HEK293 (cell line): ENCODE data around the gene LRRC8D.

Experiments used
- CTCF ChIA-PET: fragments of 350-600 bp; formaldehyde crosslinking; extraction: SDS; loops from one replicate; lab custom pipeline; 2021; ENCODE audit warnings: antibody characterized with exemption; lab: Yijun Ruan, JAX
- POLR2A ChIA-PET: fragments of 300-600 bp; formaldehyde crosslinking; extraction: SDS; loops from one replicate; lab custom pipeline; 2020; ENCODE audit warnings: antibody characterized with exemption, inconsistent platforms; lab: Yijun Ruan, JAX
- H3K27ac ChIP-seq: fragments of 200-500 bp; sonication (Bioruptor generic); 2 replicates; pipeline ENCODE4 v1.5.1; 2014; ENCODE audit warnings: low read depth, low read length, control low read depth, inconsistent platforms; ENCODE audit errors: extremely low read depth
- H3K36me3 ChIP-seq, 2 experiments: fragments of 200-500 bp in 1 of 2; sonication (Bioruptor generic) in 1 of 2; 1 replicate in 1 of 2; 2 replicates in 1 of 2; pipeline ENCODE4 v1.5.1; 2014 to 2017; ENCODE audit warnings: inconsistent platforms in 2 of 2, low read length in 2 of 2; ENCODE audit not compliant: control insufficient read depth in 2 of 2, insufficient read depth in 1 of 2
- H3K4me1 ChIP-seq: fragments of 200-500 bp; sonication (Bioruptor generic); 2 replicates; pipeline ENCODE4 v1.5.1; 2014; ENCODE audit warnings: mild to moderate bottlenecking, low read length, inconsistent platforms; ENCODE audit not compliant: control insufficient read depth, insufficient read depth
- H3K4me3 ChIP-seq: 2 replicates; pipeline ENCODE4 v1.5.1; 2011; ENCODE audit warnings: low read depth, mild to moderate bottlenecking, control low read depth, low read length, moderate library complexity
- H3K9me3 ChIP-seq: fragments of 200-500 bp; sonication (Bioruptor generic); 2 replicates; pipeline ENCODE4 v1.5.1; 2014; ENCODE audit warnings: low read depth, low read length, inconsistent platforms; ENCODE audit not compliant: control insufficient read depth, insufficient read depth
- FEZF1 ChIP-seq: fragments of 450-650 bp; formaldehyde crosslinking; IDR thresholded peaks from 2 replicates; pipeline ENCODE4 v1.5.1; 2016; ENCODE audit warnings: missing biosample characterization, missing genetic modification characterization
- IKZF3 ChIP-seq: fragments of 450-650 bp; IDR thresholded peaks from 2 replicates; pipeline ENCODE4 v1.5.0; 2018; ENCODE audit warnings: missing biosample characterization, mild to moderate bottlenecking, missing genetic modification characterization, moderate library complexity
- SCRT1 ChIP-seq: fragments of 450-650 bp; formaldehyde crosslinking; IDR thresholded peaks from 2 replicates; pipeline ENCODE4 v1.5.1; 2016; ENCODE audit warnings: missing biosample characterization, missing genetic modification characterization, borderline replicate concordance
- SCRT2 ChIP-seq: fragments of 450-650 bp; formaldehyde crosslinking; IDR thresholded peaks from 2 replicates; pipeline ENCODE4 v1.5.1; 2016; ENCODE audit warnings: missing biosample characterization, missing genetic modification characterization
- SP7 ChIP-seq: fragments of 450-650 bp; formaldehyde crosslinking; IDR thresholded peaks from 2 replicates; pipeline ENCODE4 v1.5.1; 2016; ENCODE audit warnings: missing biosample characterization, missing genetic modification characterization
- YY2 ChIP-seq: fragments of 450-650 bp; formaldehyde crosslinking; IDR thresholded peaks from 2 replicates; pipeline ENCODE4 v1.5.1; 2016; ENCODE audit warnings: missing biosample characterization, missing genetic modification characterization
- ZBTB17 ChIP-seq: fragments of 450-650 bp; formaldehyde crosslinking; IDR thresholded peaks from 2 replicates; pipeline ENCODE4 v1.5.1; 2016; ENCODE audit warnings: missing biosample characterization, missing genetic modification characterization
- ZBTB48 ChIP-seq: fragments of 450-650 bp; formaldehyde crosslinking; IDR thresholded peaks from 2 replicates; pipeline ENCODE4 v1.5.1; 2016; ENCODE audit warnings: missing biosample characterization, missing genetic modification characterization
- ZEB2 ChIP-seq: fragments of 450-650 bp; formaldehyde crosslinking; IDR thresholded peaks from 2 replicates; pipeline ENCODE4 v1.5.1; 2016; ENCODE audit warnings: missing biosample characterization, missing genetic modification characterization
- ZNF112 ChIP-seq: fragments of 450-650 bp; formaldehyde crosslinking; IDR thresholded peaks from 2 replicates; pipeline ENCODE4 v1.5.0; 2017; ENCODE audit warnings: missing biosample characterization, missing genetic modification characterization
- ZNF114 ChIP-seq: fragments of 450-650 bp; formaldehyde crosslinking; IDR thresholded peaks from 2 replicates; pipeline ENCODE4 v1.5.0; 2017; ENCODE audit warnings: missing biosample characterization, missing genetic modification characterization
- ZNF2 ChIP-seq: fragments of 450-650 bp; formaldehyde crosslinking; IDR thresholded peaks from 2 replicates; pipeline ENCODE4 v1.5.1; 2016; ENCODE audit warnings: missing biosample characterization, missing genetic modification characterization
- ZNF48 ChIP-seq: fragments of 450-650 bp; formaldehyde crosslinking; IDR thresholded peaks from 2 replicates; pipeline ENCODE4 v1.5.1; 2016; ENCODE audit warnings: missing biosample characterization, missing genetic modification characterization
- TF ChIP-seq, protein P1 (sequence below): fragments of 450-650 bp; formaldehyde crosslinking; IDR thresholded peaks from 2 replicates; pipeline ENCODE4 v1.5.1; 2016; ENCODE audit warnings: missing biosample characterization, missing genetic modification characterization, borderline replicate concordance
- TF ChIP-seq, protein P2 (sequence below): fragments of 450-650 bp; formaldehyde crosslinking; IDR thresholded peaks from 2 replicates; pipeline ENCODE4 v1.5.1; 2017; ENCODE audit warnings: missing biosample characterization, missing genetic modification characterization
- TF ChIP-seq, protein P3 (sequence below): fragments of 450-650 bp; formaldehyde crosslinking; IDR thresholded peaks from 2 replicates; pipeline ENCODE4 v1.5.1; 2016; ENCODE audit warnings: missing biosample characterization, missing genetic modification characterization

Gene LRRC8D

DNA sequence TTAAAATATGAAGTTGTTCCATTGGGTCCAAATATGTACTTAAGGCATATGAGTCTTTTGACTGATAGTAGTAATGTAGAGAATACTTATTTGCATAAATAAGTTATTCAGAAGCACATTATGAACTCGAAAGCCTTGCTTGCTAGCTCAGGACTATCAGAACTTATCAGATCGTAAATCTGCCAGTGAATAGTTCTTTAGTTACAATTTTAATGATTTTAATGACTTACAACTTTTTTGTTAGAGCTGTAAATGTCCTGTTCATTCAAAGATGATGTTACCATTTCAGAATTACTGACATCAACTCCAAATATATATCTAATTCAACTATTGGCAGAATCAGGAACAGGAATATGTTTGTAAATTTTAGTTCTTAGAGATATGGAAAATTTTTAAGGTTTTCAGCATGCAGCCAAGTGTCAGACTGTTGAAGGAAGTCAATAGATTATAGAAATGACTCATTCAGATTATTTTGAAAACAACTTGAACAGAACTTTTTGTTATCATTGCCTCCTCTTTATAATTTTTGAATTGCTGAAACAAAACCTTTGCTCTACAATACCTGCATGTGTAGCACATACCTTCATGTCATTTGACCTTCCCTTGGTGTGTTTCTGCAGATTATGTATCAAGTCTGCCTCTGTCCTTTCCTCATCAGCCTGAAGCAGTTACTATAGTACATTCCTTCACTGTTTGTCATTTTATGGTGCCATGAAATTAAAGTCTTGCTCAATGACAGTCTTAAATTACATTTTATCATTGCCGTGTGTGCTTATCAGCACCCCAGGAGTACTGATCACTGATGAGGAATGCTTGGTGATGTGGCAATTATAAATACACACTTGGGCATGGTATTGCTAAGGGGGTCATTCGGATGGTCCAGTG lies 44.9 kb downstream of the LRRC8D start (continued):
- TF ChIP-seq, protein P1, sequence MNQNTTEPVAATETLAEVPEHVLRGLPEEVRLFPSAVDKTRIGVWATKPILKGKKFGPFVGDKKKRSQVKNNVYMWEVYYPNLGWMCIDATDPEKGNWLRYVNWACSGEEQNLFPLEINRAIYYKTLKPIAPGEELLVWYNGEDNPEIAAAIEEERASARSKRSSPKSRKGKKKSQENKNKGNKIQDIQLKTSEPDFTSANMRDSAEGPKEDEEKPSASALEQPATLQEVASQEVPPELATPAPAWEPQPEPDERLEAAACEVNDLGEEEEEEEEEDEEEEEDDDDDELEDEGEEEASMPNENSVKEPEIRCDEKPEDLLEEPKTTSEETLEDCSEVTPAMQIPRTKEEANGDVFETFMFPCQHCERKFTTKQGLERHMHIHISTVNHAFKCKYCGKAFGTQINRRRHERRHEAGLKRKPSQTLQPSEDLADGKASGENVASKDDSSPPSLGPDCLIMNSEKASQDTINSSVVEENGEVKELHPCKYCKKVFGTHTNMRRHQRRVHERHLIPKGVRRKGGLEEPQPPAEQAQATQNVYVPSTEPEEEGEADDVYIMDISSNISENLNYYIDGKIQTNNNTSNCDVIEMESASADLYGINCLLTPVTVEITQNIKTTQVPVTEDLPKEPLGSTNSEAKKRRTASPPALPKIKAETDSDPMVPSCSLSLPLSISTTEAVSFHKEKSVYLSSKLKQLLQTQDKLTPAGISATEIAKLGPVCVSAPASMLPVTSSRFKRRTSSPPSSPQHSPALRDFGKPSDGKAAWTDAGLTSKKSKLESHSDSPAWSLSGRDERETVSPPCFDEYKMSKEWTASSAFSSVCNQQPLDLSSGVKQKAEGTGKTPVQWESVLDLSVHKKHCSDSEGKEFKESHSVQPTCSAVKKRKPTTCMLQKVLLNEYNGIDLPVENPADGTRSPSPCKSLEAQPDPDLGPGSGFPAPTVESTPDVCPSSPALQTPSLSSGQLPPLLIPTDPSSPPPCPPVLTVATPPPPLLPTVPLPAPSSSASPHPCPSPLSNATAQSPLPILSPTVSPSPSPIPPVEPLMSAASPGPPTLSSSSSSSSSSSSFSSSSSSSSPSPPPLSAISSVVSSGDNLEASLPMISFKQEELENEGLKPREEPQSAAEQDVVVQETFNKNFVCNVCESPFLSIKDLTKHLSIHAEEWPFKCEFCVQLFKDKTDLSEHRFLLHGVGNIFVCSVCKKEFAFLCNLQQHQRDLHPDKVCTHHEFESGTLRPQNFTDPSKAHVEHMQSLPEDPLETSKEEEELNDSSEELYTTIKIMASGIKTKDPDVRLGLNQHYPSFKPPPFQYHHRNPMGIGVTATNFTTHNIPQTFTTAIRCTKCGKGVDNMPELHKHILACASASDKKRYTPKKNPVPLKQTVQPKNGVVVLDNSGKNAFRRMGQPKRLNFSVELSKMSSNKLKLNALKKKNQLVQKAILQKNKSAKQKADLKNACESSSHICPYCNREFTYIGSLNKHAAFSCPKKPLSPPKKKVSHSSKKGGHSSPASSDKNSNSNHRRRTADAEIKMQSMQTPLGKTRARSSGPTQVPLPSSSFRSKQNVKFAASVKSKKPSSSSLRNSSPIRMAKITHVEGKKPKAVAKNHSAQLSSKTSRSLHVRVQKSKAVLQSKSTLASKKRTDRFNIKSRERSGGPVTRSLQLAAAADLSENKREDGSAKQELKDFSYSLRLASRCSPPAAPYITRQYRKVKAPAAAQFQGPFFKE (tag by site-specific recombination), result no peak
- TF ChIP-seq FEZF1 (tag by site-specific recombination) (peak; percentile 28; the same call in 1 of the 2 replicates), ZNF2 (tag by site-specific recombination) (no peak), SP7 (tag by site-specific recombination) (peak; percentile 75)
- TF ChIP-seq, protein P2, sequence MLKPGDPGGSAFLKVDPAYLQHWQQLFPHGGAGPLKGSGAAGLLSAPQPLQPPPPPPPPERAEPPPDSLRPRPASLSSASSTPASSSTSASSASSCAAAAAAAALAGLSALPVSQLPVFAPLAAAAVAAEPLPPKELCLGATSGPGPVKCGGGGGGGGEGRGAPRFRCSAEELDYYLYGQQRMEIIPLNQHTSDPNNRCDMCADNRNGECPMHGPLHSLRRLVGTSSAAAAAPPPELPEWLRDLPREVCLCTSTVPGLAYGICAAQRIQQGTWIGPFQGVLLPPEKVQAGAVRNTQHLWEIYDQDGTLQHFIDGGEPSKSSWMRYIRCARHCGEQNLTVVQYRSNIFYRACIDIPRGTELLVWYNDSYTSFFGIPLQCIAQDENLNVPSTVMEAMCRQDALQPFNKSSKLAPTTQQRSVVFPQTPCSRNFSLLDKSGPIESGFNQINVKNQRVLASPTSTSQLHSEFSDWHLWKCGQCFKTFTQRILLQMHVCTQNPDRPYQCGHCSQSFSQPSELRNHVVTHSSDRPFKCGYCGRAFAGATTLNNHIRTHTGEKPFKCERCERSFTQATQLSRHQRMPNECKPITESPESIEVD, result peak; percentile 66; the same call in 1 of the 2 replicates

DNA sequence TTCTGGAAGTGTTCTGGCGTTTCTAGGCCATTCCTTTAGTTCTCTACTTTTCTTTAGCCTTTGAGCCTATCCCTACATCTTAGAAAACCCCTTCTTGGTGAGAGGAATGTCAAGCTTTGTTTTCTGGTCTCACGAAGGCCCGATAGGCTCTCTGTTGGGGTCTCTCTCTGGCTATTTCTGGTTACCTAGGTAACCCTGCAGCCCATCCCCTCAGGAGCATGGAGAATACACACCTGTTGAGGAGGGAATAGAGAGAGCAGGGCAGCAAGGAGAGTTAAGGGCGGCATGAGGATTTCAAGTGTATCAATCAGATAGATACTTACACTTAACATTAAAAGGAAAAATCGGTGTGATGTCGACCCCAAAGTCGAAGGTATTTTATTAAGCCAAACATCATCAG lies 45.7 kb downstream of the LRRC8D start:
- ChIA-PET CTCF (no interaction called here), POLR2A (no interaction called here)
- Histone ChIP-seq H3K27ac (no peak overlapping the region), H3K36me3 (peaks cover 0 to 10% of the 10 kb centered on the region in 2 experiments; a peak in 2 of 3 replicates), H3K4me3 (no peak overlapping the region), H3K9me3 (no peaks in the 10 kb centered on the region), H3K4me1 (peaks cover 7% of the 10 kb centered on the region)
- TF ChIP-seq ZNF112 (tag by site-specific recombination) (no peak), ZBTB48 (no peak), YY2 (no peak), SCRT2 (tag by site-specific recombination) (peak; percentile 70; the same call in 1 of the 2 replicates), ZEB2 (no peak), ZNF114 (tag by site-specific recombination) (no peak), IKZF3 (no peak), SCRT1 (tag by site-specific recombination) (0 out of 2 replicates have a peak, but pooled peaks have one; percentile 27), ZNF48 (no peak)

DNA sequence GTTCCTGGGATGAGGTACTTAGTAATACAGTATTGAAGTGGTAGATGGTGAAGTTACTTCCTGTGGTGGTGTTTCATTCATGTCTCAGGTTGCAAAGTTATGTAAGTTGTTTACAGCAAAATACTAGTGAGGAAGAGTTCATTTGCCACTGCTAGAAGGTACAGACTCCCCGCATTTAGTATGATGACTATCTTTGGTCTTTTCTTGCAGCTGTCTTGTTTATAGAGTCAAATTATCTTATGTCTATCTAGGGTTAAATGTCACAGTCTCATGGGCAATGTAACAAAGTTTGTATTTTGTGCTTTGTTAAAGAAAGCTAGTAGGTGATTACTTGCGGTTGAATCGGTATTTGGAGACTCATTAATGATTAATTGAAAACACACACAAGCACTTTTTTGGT lies 50.2 kb downstream of the LRRC8D start:
- no peaks in the 10 kb centered on the region for H3K9me3 ChIP-seq
- H3K27ac ChIP-seq, result no peak overlapping the region
- H3K4me3 ChIP-seq, result no peak overlapping the region
- H3K4me1 ChIP-seq, result peaks cover under 1% of the 10 kb centered on the region
- ChIA-PET CTCF (no interaction called here), POLR2A (no interaction called here)
- no peak for TF ChIP-seq ZBTB17 (tag by site-specific recombination)
- TF ChIP-seq, protein P3, sequence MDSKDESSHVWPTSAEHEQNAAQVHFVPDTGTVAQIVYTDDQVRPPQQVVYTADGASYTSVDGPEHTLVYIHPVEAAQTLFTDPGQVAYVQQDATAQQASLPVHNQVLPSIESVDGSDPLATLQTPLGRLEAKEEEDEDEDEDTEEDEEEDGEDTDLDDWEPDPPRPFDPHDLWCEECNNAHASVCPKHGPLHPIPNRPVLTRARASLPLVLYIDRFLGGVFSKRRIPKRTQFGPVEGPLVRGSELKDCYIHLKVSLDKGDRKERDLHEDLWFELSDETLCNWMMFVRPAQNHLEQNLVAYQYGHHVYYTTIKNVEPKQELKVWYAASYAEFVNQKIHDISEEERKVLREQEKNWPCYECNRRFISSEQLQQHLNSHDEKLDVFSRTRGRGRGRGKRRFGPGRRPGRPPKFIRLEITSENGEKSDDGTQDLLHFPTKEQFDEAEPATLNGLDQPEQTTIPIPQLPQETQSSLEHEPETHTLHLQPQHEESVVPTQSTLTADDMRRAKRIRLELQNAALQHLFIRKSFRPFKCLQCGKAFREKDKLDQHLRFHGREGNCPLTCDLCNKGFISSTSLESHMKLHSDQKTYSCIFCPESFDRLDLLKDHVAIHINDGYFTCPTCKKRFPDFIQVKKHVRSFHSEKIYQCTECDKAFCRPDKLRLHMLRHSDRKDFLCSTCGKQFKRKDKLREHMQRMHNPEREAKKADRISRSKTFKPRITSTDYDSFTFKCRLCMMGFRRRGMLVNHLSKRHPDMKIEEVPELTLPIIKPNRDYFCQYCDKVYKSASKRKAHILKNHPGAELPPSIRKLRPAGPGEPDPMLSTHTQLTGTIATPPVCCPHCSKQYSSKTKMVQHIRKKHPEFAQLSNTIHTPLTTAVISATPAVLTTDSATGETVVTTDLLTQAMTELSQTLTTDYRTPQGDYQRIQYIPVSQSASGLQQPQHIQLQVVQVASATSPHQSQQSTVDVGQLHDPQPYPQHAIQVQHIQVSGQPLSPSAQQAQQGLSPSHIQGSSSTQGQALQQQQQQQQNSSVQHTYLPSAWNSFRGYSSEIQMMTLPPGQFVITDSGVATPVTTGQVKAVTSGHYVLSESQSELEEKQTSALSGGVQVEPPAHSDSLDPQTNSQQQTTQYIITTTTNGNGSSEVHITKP (tag by site-specific recombination), result peak; percentile 33; the same call in 1 of the 2 replicates
- H3K36me3 ChIP-seq, result peaks cover 0 to 10% of the 10 kb centered on the region in 2 experiments; a peak in 2 of 3 replicates
